Measurements from ENCODE around the gene NDC1.

The NDC1 gene

GRCh38 chr1:53792806-53793205, 45.3 kb downstream of the NDC1 start:
- TF ChIP-seq, protein P1, sequence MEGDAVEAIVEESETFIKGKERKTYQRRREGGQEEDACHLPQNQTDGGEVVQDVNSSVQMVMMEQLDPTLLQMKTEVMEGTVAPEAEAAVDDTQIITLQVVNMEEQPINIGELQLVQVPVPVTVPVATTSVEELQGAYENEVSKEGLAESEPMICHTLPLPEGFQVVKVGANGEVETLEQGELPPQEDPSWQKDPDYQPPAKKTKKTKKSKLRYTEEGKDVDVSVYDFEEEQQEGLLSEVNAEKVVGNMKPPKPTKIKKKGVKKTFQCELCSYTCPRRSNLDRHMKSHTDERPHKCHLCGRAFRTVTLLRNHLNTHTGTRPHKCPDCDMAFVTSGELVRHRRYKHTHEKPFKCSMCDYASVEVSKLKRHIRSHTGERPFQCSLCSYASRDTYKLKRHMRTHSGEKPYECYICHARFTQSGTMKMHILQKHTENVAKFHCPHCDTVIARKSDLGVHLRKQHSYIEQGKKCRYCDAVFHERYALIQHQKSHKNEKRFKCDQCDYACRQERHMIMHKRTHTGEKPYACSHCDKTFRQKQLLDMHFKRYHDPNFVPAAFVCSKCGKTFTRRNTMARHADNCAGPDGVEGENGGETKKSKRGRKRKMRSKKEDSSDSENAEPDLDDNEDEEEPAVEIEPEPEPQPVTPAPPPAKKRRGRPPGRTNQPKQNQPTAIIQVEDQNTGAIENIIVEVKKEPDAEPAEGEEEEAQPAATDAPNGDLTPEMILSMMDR (IDR thresholded peaks at IDR 0.05; ENCODE audit: borderline replicate concordance, insufficient read depth, low read depth, low read length) = no peak
- no peak overlapping the region for H3K4me3 ChIP-seq (ENCODE audit: low read depth, low read length)

- H3K4me3 ChIP-seq (ENCODE audit: low read depth, low read length) = no peak overlapping the region
- TF ChIP-seq, protein P1 (IDR thresholded peaks at IDR 0.05; ENCODE audit: borderline replicate concordance, insufficient read depth, low read depth, low read length) = no peak
These were observed 50.4 kb downstream of the NDC1 start for GRCh38 chr1:53787655-53788054.

GRCh38 chr1:53783056-53783455, 55.0 kb downstream of the NDC1 start:
- H3K4me3 ChIP-seq (ENCODE audit: low read depth, low read length) = no peak overlapping the region
- TF ChIP-seq, protein P1 (IDR thresholded peaks at IDR 0.05; ENCODE audit: borderline replicate concordance, insufficient read depth, low read depth, low read length) = no peak

DNA sequence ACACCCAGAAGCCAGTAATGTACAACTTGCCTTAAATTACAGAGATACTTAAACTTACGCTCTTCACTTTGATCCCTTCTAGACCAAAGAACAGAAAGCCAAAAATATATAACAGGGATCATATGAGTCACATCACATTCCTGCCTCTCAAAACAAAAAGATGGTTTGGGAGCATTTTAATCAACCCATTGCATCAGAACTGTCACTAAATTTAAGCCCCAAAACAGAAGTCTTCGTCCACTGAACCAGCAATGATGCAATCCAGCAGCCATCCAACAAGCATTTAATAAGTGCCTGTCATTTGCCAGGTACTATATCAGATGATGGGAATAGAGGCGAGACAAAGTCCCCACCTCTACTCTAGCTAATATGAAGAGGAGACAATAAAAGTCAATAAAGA, 56.4 kb downstream of the NDC1 start:
- TF ChIP-seq, protein P1 (IDR thresholded peaks at IDR 0.05; ENCODE audit: borderline replicate concordance, insufficient read depth, low read depth, low read length) = no peak
- no peak overlapping the region for H3K4me3 ChIP-seq (ENCODE audit: low read depth, low read length)

DNA sequence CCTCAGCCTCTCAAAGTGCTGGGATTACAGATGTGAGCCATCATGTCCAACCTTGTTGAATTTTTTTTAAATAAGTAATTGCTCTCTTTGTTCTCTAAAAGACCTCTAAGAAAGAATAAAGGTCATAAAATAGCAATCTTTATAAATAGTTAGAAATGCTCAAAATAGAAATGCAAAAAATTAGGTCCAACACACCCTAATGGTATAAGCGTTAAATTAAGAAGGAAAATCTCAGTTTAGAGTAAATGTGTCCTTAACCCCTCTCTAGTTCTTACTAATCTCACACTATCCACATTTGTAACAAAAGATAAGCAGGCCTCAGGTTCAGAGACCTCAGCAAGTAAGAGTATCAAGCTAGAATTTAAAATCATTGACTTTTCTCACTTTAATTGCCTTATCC, 60.8 kb downstream of the NDC1 start:
- TF ChIP-seq, protein P1 (IDR thresholded peaks at IDR 0.05; ENCODE audit: borderline replicate concordance, insufficient read depth, low read depth, low read length) = no peak
- H3K4me3 ChIP-seq (ENCODE audit: low read depth, low read length) = no peak overlapping the region

GRCh38 chr1:53771648-53772047, 66.4 kb downstream of the NDC1 start:
- H3K4me3 ChIP-seq (ENCODE audit: low read depth, low read length) = no peak overlapping the region
- TF ChIP-seq, protein P1 (IDR thresholded peaks at IDR 0.05; ENCODE audit: borderline replicate concordance, insufficient read depth, low read depth, low read length) = no peak

DNA sequence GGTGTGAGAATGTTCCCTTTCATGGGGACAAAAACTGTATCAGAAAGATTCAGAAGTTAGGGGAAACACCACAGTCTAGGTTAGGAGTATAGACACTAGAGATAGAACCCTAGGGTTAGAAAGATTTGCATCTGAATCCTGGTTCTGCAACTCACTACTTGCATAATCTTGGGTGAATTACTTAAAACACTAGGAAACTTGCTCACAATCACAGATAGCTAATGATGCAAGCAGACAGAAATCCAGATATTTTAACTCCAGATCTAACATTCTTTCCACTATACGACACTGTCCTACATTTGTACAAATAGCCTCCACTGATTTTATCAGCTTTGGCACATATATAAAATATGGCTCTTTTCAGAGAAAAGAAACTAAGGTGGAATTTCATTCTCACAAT, 68.3 kb downstream of the NDC1 start:
- H3K4me3 ChIP-seq (ENCODE audit: low read depth, low read length) = no peak overlapping the region
- TF ChIP-seq, protein P1 (IDR thresholded peaks at IDR 0.05; ENCODE audit: borderline replicate concordance, insufficient read depth, low read depth, low read length) = no peak

Data from GM12875 (cell line).